Measurements from ENCODE around the gene PLSCR2. TPM values are rescaled to one million over a fixed set of nuclear protein-coding genes. Genes with fewer than 3 reads are reported as not detected.
"Not testable (repeated sequence)": the region's sequence is repeated elsewhere in the genome, so short reads cannot be mapped to it uniquely, and the experiment has no call there.

Gene PLSCR2
- total RNA-seq, 2 experiments from 2014 or later = not detected

- ChIA-PET CTCF (no interaction called here), POLR2A (no interaction called here)
Observed at GRCh38 chr3:146431240-146431639, 38.1 kb downstream of the PLSCR2 start.

GRCh38 chr3:146425341-146425740, 44.0 kb downstream of the PLSCR2 start:
- POLR2A ChIA-PET = no interaction called here

GRCh38 chr3:146421819-146422759, 47.3 kb downstream of the PLSCR2 start:
- POLR2A ChIA-PET = no interaction called here
- CTCF ChIA-PET = no interaction called here

More at GRCh38 chr3:146425341-146425740, 44.0 kb downstream of the PLSCR2 start:
- CTCF ChIA-PET = no interaction called here

GRCh38 chr3:146416366-146416765, 53.0 kb downstream of the PLSCR2 start:
- ChIA-PET CTCF (no interaction called here), POLR2A (no interaction called here)

- POLR2A ChIA-PET = no interaction called here
- CTCF ChIA-PET = no interaction called here
Observed at GRCh38 chr3:146414010-146414409, 55.4 kb downstream of the PLSCR2 start.

GRCh38 chr3:146412711-146413110, 56.6 kb downstream of the PLSCR2 start:
- POLR2A ChIA-PET, CTCF ChIA-PET: not testable (repeated sequence)

GRCh38 chr3:146407956-146408355, 61.4 kb downstream of the PLSCR2 start:
- ChIA-PET CTCF (no interaction called here), POLR2A (no interaction called here)

- POLR2A ChIA-PET = no interaction called here
Observed at GRCh38 chr3:146404436-146404835, 64.9 kb downstream of the PLSCR2 start.

GRCh38 chr3:146403792-146404191, 65.6 kb downstream of the PLSCR2 start:
- POLR2A ChIA-PET = no interaction called here
- CTCF ChIA-PET = no interaction called here

More at GRCh38 chr3:146404436-146404835, 64.9 kb downstream of the PLSCR2 start:
- CTCF ChIA-PET = no interaction called here

- POLR2A ChIA-PET = no interaction called here
- CTCF ChIA-PET = no interaction called here
Observed at GRCh38 chr3:146396792-146397191, 72.6 kb downstream of the PLSCR2 start.

GRCh38 chr3:146395164-146395563, 74.2 kb downstream of the PLSCR2 start:
- CTCF ChIA-PET = no interaction called here
- POLR2A ChIA-PET = no interaction called here

- CTCF ChIA-PET = no interaction called here
- POLR2A ChIA-PET = no interaction called here
Observed at GRCh38 chr3:146390957-146391356, 78.4 kb downstream of the PLSCR2 start.

- POLR2A ChIA-PET = no interaction called here
- CTCF ChIA-PET = no interaction called here
Observed at GRCh38 chr3:146390006-146390772, 79.2 kb downstream of the PLSCR2 start.

GRCh38 chr3:146387566-146387965, 81.8 kb downstream of the PLSCR2 start:
- CTCF ChIA-PET = no interaction called here
- POLR2A ChIA-PET = no interaction called here

GRCh38 chr3:146386936-146387335, 82.4 kb downstream of the PLSCR2 start:
- ChIA-PET CTCF (no interaction called here), POLR2A (no interaction called here)

GRCh38 chr3:146384786-146385185, 84.6 kb downstream of the PLSCR2 start:
- CTCF ChIA-PET = no interaction called here

More at GRCh38 chr3:146384786-146385185, 84.6 kb downstream of the PLSCR2 start:
- POLR2A ChIA-PET = no interaction called here

Other genes with a start within 250 kb of the PLSCR2 start
- gene PLSCR4, start 218.5 kb downstream of the PLSCR2 start, total RNA-seq = not detected
- 10 to 100 TPM; 23.3 to 28.8 TPM for gene PLSCR1, start 75.0 kb upstream of the PLSCR2 start, total RNA-seq
- not detected for gene PLSCR5, start 135.8 kb upstream of the PLSCR2 start, total RNA-seq